HG03066 (cell line): ENCODE results near the gene NLN.
"Not testable (repeated sequence)": the region's sequence is repeated elsewhere in the genome, so short reads cannot be mapped to it uniquely, and the experiment has no call there.

Experiments used
- ATAC-seq: cut with Tn5 transposase; IDR thresholded peaks from one replicate; pipeline ENCODE4 v1.9.1; 2021; ENCODE audit warnings: low read depth; ENCODE audit not compliant: unreplicated experiment

The NLN gene

DNA sequence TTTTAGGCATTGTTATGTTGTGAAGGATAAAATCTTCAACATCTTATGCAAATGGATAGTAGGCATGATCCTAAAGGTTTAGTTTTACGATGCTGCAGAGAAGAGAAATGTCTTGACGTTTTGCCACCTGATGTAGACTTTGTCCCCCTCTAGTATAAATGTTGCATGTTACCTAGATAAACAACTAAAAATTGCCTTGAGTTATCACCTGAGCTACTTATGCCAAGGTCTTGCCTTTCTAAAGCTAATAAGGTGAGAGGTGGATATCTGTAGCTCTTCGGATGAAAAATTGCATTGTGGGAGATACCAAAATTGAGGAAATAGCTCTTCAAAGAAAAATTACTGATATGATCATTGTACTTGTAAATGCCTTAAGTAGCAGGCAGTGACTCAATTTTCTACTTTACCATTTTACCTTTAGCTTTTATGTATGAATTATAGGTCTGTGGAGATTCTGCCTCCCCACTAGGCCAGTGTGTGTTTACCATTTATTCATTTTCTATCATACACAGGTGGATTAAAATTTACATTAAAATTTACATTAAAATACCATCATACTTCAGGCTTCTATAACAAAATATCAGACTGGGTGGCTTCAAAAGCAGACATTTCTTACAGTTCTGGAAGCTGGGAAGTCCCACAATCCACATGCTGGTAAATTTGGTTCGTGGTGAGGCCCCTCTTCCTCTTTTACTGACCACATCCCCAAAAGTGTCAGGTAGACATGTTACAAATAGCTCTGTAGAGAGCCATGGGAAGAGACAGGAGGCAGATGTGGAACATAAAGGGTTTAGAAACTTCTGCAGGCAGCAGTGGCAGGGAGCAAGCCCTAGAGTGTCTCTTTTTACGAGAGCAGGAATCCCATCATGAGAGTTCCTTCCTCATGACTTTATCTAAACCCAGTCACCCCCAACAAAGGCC, 103.7 kb downstream of the NLN start:
- ATAC-seq: peak; percentile 51

GRCh38 chr5:65828022-65828896, 106.3 kb downstream of the NLN start:
- ATAC-seq: no peak

DNA sequence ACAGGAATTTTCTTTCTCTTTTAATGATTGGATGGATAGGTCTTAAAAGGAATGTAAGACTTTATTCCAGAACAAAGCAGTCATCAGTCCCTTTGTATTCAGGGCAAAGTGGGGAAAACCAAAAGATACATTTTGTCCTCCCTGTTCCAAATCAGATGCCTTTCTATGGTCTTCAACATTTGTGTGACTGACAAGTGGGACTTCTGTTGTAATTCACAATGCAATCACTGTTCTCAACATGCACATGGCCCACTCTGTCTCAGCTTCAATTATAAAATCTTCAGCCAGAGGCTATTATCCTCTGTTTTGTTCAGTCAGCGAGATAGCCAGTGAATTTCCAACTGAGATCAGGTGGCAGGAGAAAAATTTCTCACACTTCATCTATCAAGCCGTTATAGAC, 108.9 kb downstream of the NLN start:
- no peak for ATAC-seq

- no peak for ATAC-seq
Observed at GRCh38 chr5:65831276-65831675, 109.3 kb downstream of the NLN start.

- no peak for ATAC-seq
Observed at GRCh38 chr5:65832152-65832551, 110.1 kb downstream of the NLN start.

DNA sequence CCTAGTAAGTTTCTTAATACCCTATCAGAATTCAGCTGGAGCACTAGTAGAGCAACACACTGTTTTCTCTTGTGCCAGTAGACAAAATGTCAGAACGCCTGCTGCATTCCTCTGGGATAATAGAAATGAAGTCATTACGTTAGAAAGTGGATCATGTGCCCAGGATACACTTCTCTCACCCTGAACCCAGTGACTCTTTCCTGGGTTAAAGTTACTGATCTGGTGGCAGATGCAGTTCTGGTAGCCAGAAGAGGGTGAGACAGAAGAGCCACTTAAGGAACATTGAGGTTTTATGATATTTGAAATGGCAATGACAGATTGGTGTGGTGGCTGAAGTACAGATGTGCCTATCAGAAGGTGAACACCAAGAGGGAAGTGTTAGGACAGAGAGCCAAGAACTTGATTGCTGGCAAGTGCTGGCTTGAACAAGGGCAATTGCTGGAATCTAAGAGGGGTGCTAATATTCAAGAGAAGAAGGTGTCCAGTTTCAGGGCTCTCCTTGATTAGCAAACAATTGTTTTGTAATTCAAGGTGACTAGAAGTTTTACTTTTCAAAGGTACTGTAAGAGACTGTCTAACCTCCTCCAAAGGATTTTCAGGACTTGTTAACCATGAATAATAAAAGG, 110.7 kb downstream of the NLN start:
- no peak for ATAC-seq

DNA sequence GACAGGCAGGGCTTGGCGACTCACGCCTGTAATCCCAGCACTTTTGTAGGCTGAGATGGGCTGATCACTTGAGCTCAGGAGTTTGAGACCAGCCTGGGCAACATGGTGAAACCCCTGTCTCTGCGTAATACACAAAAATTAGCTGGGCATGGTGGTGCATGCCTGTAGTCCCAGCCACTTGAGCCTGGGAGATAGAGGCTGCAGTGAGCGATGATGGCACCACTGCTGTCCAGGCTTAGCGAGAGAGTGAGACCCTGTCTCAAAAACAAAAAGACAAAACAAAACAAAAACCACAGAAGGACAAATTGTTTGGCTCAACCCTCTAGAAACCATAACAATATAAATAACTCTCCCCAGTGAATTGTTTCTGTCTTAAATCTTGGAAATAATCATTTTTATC, 111.8 kb downstream of the NLN start:
- ATAC-seq: no peak

DNA sequence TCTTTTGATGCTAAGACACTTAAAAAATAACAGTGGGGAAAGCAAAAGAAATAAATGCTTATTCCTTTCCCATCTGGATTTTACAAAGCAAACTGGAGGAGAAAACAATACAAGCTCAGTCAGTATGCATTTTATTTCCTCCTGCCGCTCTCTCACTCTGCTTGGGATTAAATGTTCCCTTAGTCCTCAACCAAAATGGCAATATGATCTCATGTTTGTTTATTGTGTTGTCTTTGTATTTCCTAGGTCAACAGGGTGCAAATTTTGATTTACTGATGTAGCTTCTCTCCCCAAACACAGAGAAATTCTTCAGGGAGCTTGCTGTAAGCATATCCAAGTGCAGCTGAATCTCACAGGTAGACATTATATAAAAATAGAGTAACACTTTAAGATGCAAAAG, 112.3 kb downstream of the NLN start:
- ATAC-seq: no peak

- no peak for ATAC-seq
Observed at GRCh38 chr5:65835191-65835590, 113.2 kb downstream of the NLN start.

- no peak for ATAC-seq
Observed at GRCh38 chr5:65837139-65837538, 115.1 kb downstream of the NLN start.

GRCh38 chr5:65839170-65839569, 117.2 kb downstream of the NLN start:
- not testable (repeated sequence) for ATAC-seq

GRCh38 chr5:65840071-65840470, 118.1 kb downstream of the NLN start:
- ATAC-seq: no peak

DNA sequence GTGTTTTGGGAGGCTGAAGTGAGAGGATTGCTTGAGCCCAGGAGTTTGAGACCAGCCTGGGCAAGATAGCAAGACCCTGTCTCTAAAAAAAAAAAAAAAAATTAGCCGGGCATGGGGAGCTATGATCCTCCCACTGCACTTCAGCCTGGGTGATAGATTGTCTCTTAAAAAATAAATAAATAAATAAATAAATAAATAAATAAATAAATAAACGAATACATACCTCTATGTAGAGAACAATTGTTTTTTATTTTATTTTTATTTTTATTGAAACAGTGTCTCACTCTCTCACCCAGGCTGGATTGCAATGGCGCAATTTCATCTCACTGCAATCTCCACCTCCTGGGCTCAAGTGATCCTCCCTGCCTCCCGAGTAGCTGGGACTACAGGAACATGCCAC, 122.8 kb downstream of the NLN start:
- ATAC-seq: not testable (repeated sequence)

- no peak for ATAC-seq
Observed at GRCh38 chr5:65846101-65846500, 124.1 kb downstream of the NLN start.

- ATAC-seq: not testable (repeated sequence)
Observed at GRCh38 chr5:65847019-65847418, 125.0 kb downstream of the NLN start.

DNA sequence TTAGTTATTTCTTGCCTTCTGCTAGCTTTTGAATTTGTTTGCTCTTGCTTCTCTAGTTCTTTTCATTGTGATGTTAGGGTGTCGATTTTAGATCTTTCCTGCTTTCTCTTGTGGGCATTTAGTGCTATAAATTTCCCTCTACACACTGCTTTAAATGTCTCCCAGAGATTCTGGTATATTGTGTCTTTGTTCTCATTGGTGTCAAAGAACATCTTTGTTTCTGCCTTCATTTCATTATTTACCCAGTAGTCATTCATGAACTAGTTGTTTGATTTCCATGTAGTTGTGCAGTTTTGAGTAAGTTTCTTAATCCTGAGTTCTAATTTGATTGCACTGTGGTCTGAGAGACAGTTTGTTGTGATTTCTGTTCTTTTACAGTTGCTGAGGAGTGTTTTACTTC, 127.9 kb downstream of the NLN start:
- not testable (repeated sequence) for ATAC-seq

- ATAC-seq: no peak
Observed at GRCh38 chr5:65854925-65855324, 132.9 kb downstream of the NLN start.

DNA sequence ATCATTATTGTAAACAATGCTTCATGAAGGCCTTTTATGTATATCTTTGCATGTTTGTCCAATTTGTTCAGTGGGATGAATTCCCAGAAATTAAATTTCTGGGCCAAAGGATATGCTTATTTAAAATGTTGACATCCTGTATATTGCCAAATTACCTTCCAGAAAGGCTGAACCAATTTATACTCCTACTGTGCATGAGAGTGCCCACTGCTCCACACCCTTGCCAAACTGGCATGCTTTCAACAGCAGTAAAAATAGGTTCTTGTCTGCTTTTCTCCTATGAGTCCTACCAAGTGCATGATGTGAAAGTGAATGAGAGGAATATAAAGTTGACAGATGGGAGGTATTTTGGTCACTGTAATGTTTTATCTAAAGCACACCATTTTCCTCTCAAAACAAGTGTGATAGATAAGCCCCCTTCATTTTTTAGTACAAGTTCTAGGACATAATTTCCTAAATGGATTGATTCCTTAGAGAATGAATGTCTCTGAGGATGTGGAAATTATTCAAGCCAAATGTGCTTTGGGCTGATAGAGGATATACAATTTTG, 133.8 kb downstream of the NLN start:
- ATAC-seq: no peak

GRCh38 chr5:65856520-65856919, 134.5 kb downstream of the NLN start:
- no peak for ATAC-seq

DNA sequence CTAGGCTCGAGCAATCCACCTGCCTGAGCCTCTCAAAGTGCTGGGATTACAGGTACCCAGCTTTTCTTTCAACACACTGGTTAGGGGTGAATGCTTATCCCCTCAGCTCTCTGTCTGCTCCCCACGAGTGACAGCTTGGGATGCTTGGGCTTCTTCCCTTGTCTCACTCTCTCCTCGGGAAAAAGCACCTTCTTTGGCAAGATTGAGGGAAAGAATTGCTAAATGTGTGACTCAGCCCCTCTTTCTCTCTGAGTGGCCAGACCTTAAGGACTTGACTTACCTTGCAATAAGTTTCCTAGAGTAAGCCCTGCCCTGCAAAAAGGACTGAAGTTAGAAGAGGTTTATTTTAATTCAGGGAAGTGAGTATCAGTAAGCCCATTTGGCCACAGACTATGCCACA, 136.3 kb downstream of the NLN start:
- no peak for ATAC-seq

- ATAC-seq: no peak
Observed at GRCh38 chr5:65861830-65862241, 139.8 kb downstream of the NLN start.
